ENCODE results near the gene ODF4.

GRCh38 chr17:8392674-8393469, 53.2 kb downstream of the ODF4 start:
- TF ChIP-seq CTCF (IDR thresholded peaks at IDR 0.05) = no peak
- no peak for TF ChIP-seq POLR2AphosphoS5 (IDR thresholded peaks at IDR 0.05)
- no peak for TF ChIP-seq POLR2A (IDR thresholded peaks at IDR 0.05)
